Central memory CD8-positive, alpha-beta T cell (primary cell): Measurements from ENCODE around the gene C11orf58.

Experiments used
- ATAC-seq: fragments of 150-1000 bp; cut with Tn5 transposase; replicated peaks from 2 replicates; pipeline ENCODE4 v1.10.0; 2022; ENCODE audit warnings: mild to moderate bottlenecking, moderate FRiP score, moderate number of reproducible peaks; ENCODE audit not compliant: poor library complexity, severe bottlenecking; ENCODE audit errors: extremely low read depth
- DNase-seq, 2 donors: peaks; one replicate each; pipeline ENCODE4 v3.0.0; 2021; ENCODE audit warnings: low spot score in 2 of 2
- H3K27ac Mint-ChIP-seq: one replicate; pipeline ENCODE4 v1.8.0; 2022; ENCODE audit warnings: low read depth, mild to moderate bottlenecking, moderate library complexity, mixed read lengths
- H3K27me3 Mint-ChIP-seq: one replicate; pipeline ENCODE4 v1.8.0; 2022; ENCODE audit warnings: mixed read lengths
- H3K36me3 Mint-ChIP-seq: one replicate; pipeline ENCODE4 v1.8.0; 2022; ENCODE audit warnings: mild to moderate bottlenecking, moderate library complexity, mixed read lengths; ENCODE audit not compliant: insufficient read depth
- H3K4me1 Mint-ChIP-seq: one replicate; pipeline ENCODE4 v1.8.0; 2022; ENCODE audit warnings: mixed read lengths
- H3K4me3 Mint-ChIP-seq: one replicate; pipeline ENCODE4 v1.8.0; 2022; ENCODE audit warnings: mild to moderate bottlenecking, moderate library complexity, mixed read lengths
- H3K9me3 Mint-ChIP-seq: one replicate; pipeline ENCODE4 v1.8.0; 2022; ENCODE audit warnings: mixed read lengths

Gene C11orf58

GRCh38 chr11:16791191-16791961, 52.9 kb downstream of the C11orf58 start:
- peaks cover 14% of the 10 kb centered on the region for H3K27me3 Mint-ChIP-seq
- H3K27ac Mint-ChIP-seq: no peak overlapping the region
- no peaks in the 10 kb centered on the region for H3K4me1 Mint-ChIP-seq
- no peak for ATAC-seq
- H3K36me3 Mint-ChIP-seq: peaks cover 5% of the 10 kb centered on the region
- H3K9me3 Mint-ChIP-seq: no peaks in the 10 kb centered on the region
- DNase-seq: no peak
- no peak overlapping the region for H3K4me3 Mint-ChIP-seq

GRCh38 chr11:16792426-16792825, 54.0 kb downstream of the C11orf58 start:
- Mint-ChIP-seq H3K27ac (no peak overlapping the region), H3K4me3 (no peak overlapping the region)

GRCh38 chr11:16793009-16793408, 54.6 kb downstream of the C11orf58 start:
- Mint-ChIP-seq H3K36me3 (peaks cover 5% of the 10 kb centered on the region), H3K9me3 (no peaks in the 10 kb centered on the region), H3K4me1 (no peaks in the 10 kb centered on the region), H3K4me3 (no peak overlapping the region), H3K27ac (no peak overlapping the region), H3K27me3 (peaks cover 14% of the 10 kb centered on the region)
- ATAC-seq (no peak), DNase-seq (no peak)

More at GRCh38 chr11:16792426-16792825, 54.0 kb downstream of the C11orf58 start:
- DNase-seq: no peak
- peaks cover 14% of the 10 kb centered on the region for H3K27me3 Mint-ChIP-seq
- ATAC-seq: no peak
- H3K36me3 Mint-ChIP-seq: peaks cover 5% of the 10 kb centered on the region
- H3K9me3 Mint-ChIP-seq: no peaks in the 10 kb centered on the region
- no peaks in the 10 kb centered on the region for H3K4me1 Mint-ChIP-seq

- peaks cover 14% of the 10 kb centered on the region for H3K27me3 Mint-ChIP-seq
- no peak overlapping the region for H3K4me3 Mint-ChIP-seq
- H3K4me1 Mint-ChIP-seq: no peaks in the 10 kb centered on the region
- no peak overlapping the region for H3K27ac Mint-ChIP-seq
- DNase-seq (no peak), ATAC-seq (no peak)
- H3K9me3 Mint-ChIP-seq: no peaks in the 10 kb centered on the region
- peaks cover 5% of the 10 kb centered on the region for H3K36me3 Mint-ChIP-seq
Measured at GRCh38 chr11:16793511-16793910, 55.1 kb downstream of the C11orf58 start.

GRCh38 chr11:16794047-16794818, 55.8 kb downstream of the C11orf58 start:
- peaks cover 4% of the 10 kb centered on the region for H3K36me3 Mint-ChIP-seq
- ATAC-seq: no peak
- no peaks in the 10 kb centered on the region for H3K4me1 Mint-ChIP-seq

GRCh38 chr11:16795146-16795545, 56.7 kb downstream of the C11orf58 start:
- ATAC-seq (no peak), DNase-seq (no peak)
- Mint-ChIP-seq H3K27ac (peak overlapping the region; percentile 39), H3K9me3 (no peaks in the 10 kb centered on the region), H3K27me3 (peaks cover 14% of the 10 kb centered on the region), H3K36me3 (peaks cover 3% of the 10 kb centered on the region), H3K4me1 (no peaks in the 10 kb centered on the region), H3K4me3 (no peak overlapping the region)

More at GRCh38 chr11:16794047-16794818, 55.8 kb downstream of the C11orf58 start:
- Mint-ChIP-seq H3K27ac (no peak overlapping the region), H3K9me3 (no peaks in the 10 kb centered on the region), H3K4me3 (no peak overlapping the region), H3K27me3 (peaks cover 14% of the 10 kb centered on the region)
- no peak for DNase-seq

- Mint-ChIP-seq H3K4me3 (no peak overlapping the region), H3K36me3 (peaks cover 3% of the 10 kb centered on the region), H3K4me1 (no peaks in the 10 kb centered on the region), H3K9me3 (no peaks in the 10 kb centered on the region), H3K27me3 (peaks cover 14% of the 10 kb centered on the region), H3K27ac (no peak overlapping the region)
- no peak for DNase-seq
- ATAC-seq: no peak
Measured at GRCh38 chr11:16796311-16796710, 57.9 kb downstream of the C11orf58 start.

- H3K36me3 Mint-ChIP-seq: peaks cover 3% of the 10 kb centered on the region
- H3K27me3 Mint-ChIP-seq: peaks cover 14% of the 10 kb centered on the region
- DNase-seq (no peak), ATAC-seq (no peak)
- no peaks in the 10 kb centered on the region for H3K4me1 Mint-ChIP-seq
- H3K27ac Mint-ChIP-seq: no peak overlapping the region
- H3K4me3 Mint-ChIP-seq: no peak overlapping the region
- no peaks in the 10 kb centered on the region for H3K9me3 Mint-ChIP-seq
Measured at GRCh38 chr11:16797776-16798175, 59.3 kb downstream of the C11orf58 start.

- Mint-ChIP-seq H3K4me1 (no peaks in the 10 kb centered on the region), H3K27me3 (peaks cover 10% of the 10 kb centered on the region), H3K36me3 (peaks cover 3% of the 10 kb centered on the region), H3K27ac (no peak overlapping the region), H3K4me3 (no peak overlapping the region), H3K9me3 (no peaks in the 10 kb centered on the region)
- no peak for DNase-seq
- ATAC-seq: no peak
Measured at GRCh38 chr11:16799221-16799620, 60.8 kb downstream of the C11orf58 start.

GRCh38 chr11:16799890-16800289, 61.4 kb downstream of the C11orf58 start:
- no peak overlapping the region for H3K27ac Mint-ChIP-seq

GRCh38 chr11:16800382-16800781, 61.9 kb downstream of the C11orf58 start:
- H3K4me3 Mint-ChIP-seq: no peak overlapping the region
- H3K36me3 Mint-ChIP-seq: no peaks in the 10 kb centered on the region
- no peak for DNase-seq
- H3K27me3 Mint-ChIP-seq: no peaks in the 10 kb centered on the region
- H3K9me3 Mint-ChIP-seq: no peaks in the 10 kb centered on the region
- ATAC-seq: no peak
- H3K27ac Mint-ChIP-seq: no peak overlapping the region
- H3K4me1 Mint-ChIP-seq: no peaks in the 10 kb centered on the region

More at GRCh38 chr11:16799890-16800289, 61.4 kb downstream of the C11orf58 start:
- H3K9me3 Mint-ChIP-seq: no peaks in the 10 kb centered on the region
- H3K4me3 Mint-ChIP-seq: no peak overlapping the region
- no peaks in the 10 kb centered on the region for H3K4me1 Mint-ChIP-seq
- ATAC-seq (no peak), DNase-seq (no peak)
- peaks cover 4% of the 10 kb centered on the region for H3K27me3 Mint-ChIP-seq
- no peaks in the 10 kb centered on the region for H3K36me3 Mint-ChIP-seq

- no peaks in the 10 kb centered on the region for H3K36me3 Mint-ChIP-seq
- H3K4me1 Mint-ChIP-seq: no peaks in the 10 kb centered on the region
- no peaks in the 10 kb centered on the region for H3K27me3 Mint-ChIP-seq
- H3K4me3 Mint-ChIP-seq: no peak overlapping the region
- H3K9me3 Mint-ChIP-seq: no peaks in the 10 kb centered on the region
- no peak for ATAC-seq
- H3K27ac Mint-ChIP-seq: no peak overlapping the region
- no peak for DNase-seq
Measured at GRCh38 chr11:16801288-16801980, 63.0 kb downstream of the C11orf58 start.
